GM19025 (cell line): ENCODE results near the gene FYN.

Source experiments
- ATAC-seq: cut with Tn5 transposase; IDR thresholded peaks from one replicate; pipeline ENCODE4 v1.9.1; 2021; ENCODE audit warnings: mild to moderate bottlenecking, low read depth, moderate library complexity; ENCODE audit not compliant: unreplicated experiment

Gene FYN

GRCh38 chr6:111857674-111858337 lies 15.4 kb downstream of the FYN start:
- no peak for ATAC-seq

- no peak for ATAC-seq
Measured at GRCh38 chr6:111855753-111856152, 17.5 kb downstream of the FYN start.

- no peak for ATAC-seq
Measured at GRCh38 chr6:111854683-111855082, 18.6 kb downstream of the FYN start.

GRCh38 chr6:111852725-111853124 lies 20.5 kb downstream of the FYN start:
- ATAC-seq = no peak

GRCh38 chr6:111850295-111850937 lies 22.8 kb downstream of the FYN start:
- no peak for ATAC-seq

GRCh38 chr6:111849298-111849697 lies 24.0 kb downstream of the FYN start:
- ATAC-seq = no peak

- ATAC-seq = no peak
Measured at GRCh38 chr6:111848262-111848812, 24.9 kb downstream of the FYN start.

GRCh38 chr6:111846492-111847409 lies 26.5 kb downstream of the FYN start:
- no peak for ATAC-seq

GRCh38 chr6:111846066-111846465 lies 27.2 kb downstream of the FYN start:
- ATAC-seq = no peak

- ATAC-seq = peak; percentile 69
Measured at GRCh38 chr6:111845441-111845871, 27.8 kb downstream of the FYN start.

GRCh38 chr6:111844921-111845320 lies 28.3 kb downstream of the FYN start:
- ATAC-seq = no peak

GRCh38 chr6:111844376-111844775 lies 28.9 kb downstream of the FYN start:
- peak; percentile 46 for ATAC-seq

- no peak for ATAC-seq
Measured at GRCh38 chr6:111843347-111844147, 29.7 kb downstream of the FYN start.

- no peak for ATAC-seq
Measured at GRCh38 chr6:111842891-111843290, 30.4 kb downstream of the FYN start.

GRCh38 chr6:111842271-111842822 lies 30.9 kb downstream of the FYN start:
- no peak for ATAC-seq

GRCh38 chr6:111841822-111842221 lies 31.4 kb downstream of the FYN start:
- ATAC-seq = no peak

- no peak for ATAC-seq
Measured at GRCh38 chr6:111840803-111841202, 32.4 kb downstream of the FYN start.

GRCh38 chr6:111838749-111839484 lies 34.3 kb downstream of the FYN start:
- ATAC-seq = no peak
